Heart left ventricle (tissue), 13 donors: ENCODE results near the gene SEC14L6.
"Not testable (repeated sequence)": the region's sequence is repeated elsewhere in the genome, so short reads cannot be mapped to it uniquely, and the experiment has no call there.

Experiments used
- CTCF ChIP-seq, 12 donors: fragments of 200-600 bp; sonication (generic) in 4 of 12; IDR thresholded peaks; one replicate each; pipeline versions ENCODE4 v1.5.0 to v1.8.0; 2018 to 2022; ENCODE audit warnings: antibody characterized with exemption in 12 of 12, mild to moderate bottlenecking in 5 of 12
- POLR2A ChIP-seq, 2 donors: fragments of 450-650 bp; IDR thresholded peaks; one replicate each; pipeline ENCODE4 v1.6.1; 2017; ENCODE audit warnings: antibody characterized with exemption in 2 of 2, mild to moderate bottlenecking in 2 of 2, moderate library complexity in 2 of 2
- donor health status: ischemic (EF 13 %, LVEDD 7.1; RV severe dilation, severe dysfunction).
- donor health status: DM: no; HTN: yes; CAD: no.
- donor health status: DM: no; HTN: no; CAD: no.
- donor health status: ischemic (EF 25% LVEDD 6.9; RV normal size, moderate dysfunction).
- donor health status: ischemic (EF 25% LVEDD 5.7; RV mildly dilated, moderate dysfunction).
- donor health status: ischemic (EF 35%, LVEDD 5.7; RV mildly dilated, moderate dysfunction).
- donor health status: nonischemic (EF 11% LVEDD 7.7; RV severe dilation, severe dysfunction).
- donor health status: DM: yes; HTN: yes; CAD: no.
- donor health status: PGD.
- donor health status: ischemic (EF 29% LVEDD 5.4; RV normal size, mild dysfunction).
- donor health status: nonischemic (EF 23%, LVEDD 6.1; RV moderate dilation, normal function).

- TF ChIP-seq CTCF, POLR2A (IDR thresholded peaks at IDR 0.05): not testable (repeated sequence)
These were observed 14.2 kb upstream of the SEC14L6 start for GRCh38 chr22:30560643-30561202.
